ENCODE data around the gene ACTL7A.
"Not testable (repeated sequence)": the region's sequence is repeated elsewhere in the genome, so short reads cannot be mapped to it uniquely, and the experiment has no call there.

DNA sequence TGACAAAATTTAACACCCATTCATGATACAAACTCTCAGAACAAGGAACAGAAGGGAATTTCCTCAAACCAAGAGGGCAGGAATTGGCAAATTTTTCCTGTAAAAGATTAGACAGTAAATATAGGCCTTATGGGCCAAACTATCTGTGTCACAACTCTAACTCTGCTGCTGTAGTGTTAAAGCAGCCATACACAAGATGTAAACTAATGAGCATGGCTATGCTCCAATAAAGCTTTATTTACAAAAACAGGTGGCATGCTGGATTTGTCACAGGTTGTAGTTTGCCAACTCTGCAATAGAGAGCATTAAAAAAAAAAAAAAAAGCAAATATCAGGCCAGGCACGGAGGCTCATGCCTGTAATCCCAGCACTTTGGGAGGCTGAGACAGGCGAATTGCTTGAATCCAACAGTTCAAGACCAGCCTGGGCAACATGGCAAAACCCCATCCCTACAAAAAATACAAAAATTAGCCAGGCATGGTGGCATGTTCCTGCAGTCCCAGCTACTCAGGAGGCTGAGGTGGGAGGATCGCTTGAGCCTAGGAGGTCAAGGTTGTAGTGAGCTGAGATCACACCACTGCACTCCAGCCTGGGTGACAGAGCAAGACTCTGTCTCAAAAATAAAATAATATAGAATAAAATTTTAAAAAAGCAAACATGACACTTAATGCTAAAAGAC, 24.7 kb downstream of the ACTL7A start:
- TF ChIP-seq, protein P1, sequence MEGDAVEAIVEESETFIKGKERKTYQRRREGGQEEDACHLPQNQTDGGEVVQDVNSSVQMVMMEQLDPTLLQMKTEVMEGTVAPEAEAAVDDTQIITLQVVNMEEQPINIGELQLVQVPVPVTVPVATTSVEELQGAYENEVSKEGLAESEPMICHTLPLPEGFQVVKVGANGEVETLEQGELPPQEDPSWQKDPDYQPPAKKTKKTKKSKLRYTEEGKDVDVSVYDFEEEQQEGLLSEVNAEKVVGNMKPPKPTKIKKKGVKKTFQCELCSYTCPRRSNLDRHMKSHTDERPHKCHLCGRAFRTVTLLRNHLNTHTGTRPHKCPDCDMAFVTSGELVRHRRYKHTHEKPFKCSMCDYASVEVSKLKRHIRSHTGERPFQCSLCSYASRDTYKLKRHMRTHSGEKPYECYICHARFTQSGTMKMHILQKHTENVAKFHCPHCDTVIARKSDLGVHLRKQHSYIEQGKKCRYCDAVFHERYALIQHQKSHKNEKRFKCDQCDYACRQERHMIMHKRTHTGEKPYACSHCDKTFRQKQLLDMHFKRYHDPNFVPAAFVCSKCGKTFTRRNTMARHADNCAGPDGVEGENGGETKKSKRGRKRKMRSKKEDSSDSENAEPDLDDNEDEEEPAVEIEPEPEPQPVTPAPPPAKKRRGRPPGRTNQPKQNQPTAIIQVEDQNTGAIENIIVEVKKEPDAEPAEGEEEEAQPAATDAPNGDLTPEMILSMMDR (IDR thresholded peaks at IDR 0.05; ENCODE audit: low read length), result not testable (repeated sequence)
- TF ChIP-seq EZH2 (IDR thresholded peaks at IDR 0.05; ENCODE audit: borderline replicate concordance, low read length), result not testable (repeated sequence)
